Activated CD8-positive, alpha-beta memory T cell treated with anti-CD3 and anti-CD28 coated beads, Interleukin-2, amount 50 U/mL, for 24 hours (primary cell): ENCODE results near the gene SORD.
A peak's percentile ranks its signal among the peaks of the same experiment; 100 is the strongest.
"Not testable (repeated sequence)": the region's sequence is repeated elsewhere in the genome, so short reads cannot be mapped to it uniquely, and the experiment has no call there.

Source experiments
- DNase-seq: peaks from one replicate; pipeline ENCODE4 v3.0.0-alpha.2; 2020; ENCODE audit errors: extremely low read depth

Gene SORD

DNA sequence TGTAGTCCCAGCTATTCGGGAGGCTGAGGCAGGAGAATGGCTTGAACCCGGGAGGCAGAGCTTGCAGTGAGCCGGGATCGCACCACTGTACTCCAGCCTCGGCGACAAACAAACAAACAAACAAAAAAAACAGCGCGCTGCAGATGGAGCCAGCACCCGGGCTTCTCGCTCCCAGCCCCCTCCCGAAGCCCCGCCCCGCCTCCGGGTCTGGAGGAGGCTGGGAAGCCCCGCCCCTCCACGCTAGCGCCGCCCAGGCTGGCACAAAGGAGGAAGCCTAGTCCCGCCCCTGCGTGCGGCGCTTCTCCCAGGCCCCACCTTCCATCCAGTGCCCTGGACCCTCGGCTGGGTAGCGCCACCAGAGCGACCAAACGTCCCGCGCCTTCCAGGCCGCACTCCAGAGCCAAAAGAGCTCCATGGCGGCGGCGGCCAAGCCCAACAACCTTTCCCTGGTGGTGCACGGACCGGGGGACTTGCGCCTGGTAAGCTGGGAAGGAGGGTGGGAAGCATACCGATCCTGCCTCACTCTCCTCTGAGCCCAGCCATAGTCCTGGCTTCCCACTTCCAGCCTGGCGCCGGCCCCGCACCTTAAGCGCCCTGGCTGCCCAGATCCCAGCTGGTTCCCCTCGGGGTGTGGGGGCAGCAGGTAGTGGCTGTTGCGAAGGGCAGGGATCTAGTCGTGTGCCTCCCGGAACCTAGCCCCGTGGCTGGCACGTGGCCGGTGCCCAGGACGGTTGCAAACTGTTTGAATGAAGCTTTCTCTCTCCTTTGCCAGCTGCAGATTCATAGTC, at the start of gene SORD:
TSS of gene SORD (plus strand) at position 325 of the 788 bp plus-strand sequence. CDS start at position 414, 89 bp downstream.
- peak; percentile 65 for DNase-seq

DNA sequence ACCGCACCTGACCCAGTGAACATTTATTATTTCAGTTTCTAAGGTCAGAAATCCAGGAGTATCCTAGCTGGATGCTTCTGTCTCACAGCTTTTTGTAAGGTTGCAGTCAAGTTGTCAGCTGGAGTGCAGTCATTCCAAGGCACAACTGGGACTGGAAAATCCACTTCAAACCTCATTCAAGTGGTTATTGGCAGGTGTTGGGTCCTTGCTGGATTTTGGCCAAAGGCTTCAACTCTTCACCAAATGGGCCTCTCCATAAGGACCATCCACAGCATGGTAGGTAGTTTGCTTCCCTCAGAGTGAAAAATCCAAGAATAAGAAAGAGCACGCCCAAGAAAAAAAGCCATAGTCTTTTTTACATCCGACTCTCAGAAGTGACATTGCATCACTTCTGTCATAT, 46.8 kb upstream of the SORD start:
- not testable (repeated sequence) for DNase-seq

DNA sequence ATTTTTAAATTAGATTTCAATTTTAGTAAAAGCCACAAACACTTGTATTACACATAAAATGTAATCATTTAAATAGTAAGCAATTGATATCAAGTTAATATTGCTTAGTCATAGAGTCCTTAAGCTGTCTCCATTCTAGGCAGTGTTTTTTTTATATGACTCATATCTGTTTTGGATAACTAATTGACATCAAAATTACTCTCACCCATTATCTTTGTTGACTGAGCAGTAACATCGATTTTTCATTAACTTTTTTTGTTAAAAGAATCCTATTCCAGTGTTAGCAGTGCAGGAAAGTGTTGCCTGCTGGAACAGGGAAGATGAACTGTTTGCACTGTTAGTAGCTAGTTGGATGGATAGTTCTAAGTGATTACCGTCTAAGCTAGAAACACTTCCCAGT, 45.2 kb upstream of the SORD start:
- DNase-seq: not testable (repeated sequence)

DNA sequence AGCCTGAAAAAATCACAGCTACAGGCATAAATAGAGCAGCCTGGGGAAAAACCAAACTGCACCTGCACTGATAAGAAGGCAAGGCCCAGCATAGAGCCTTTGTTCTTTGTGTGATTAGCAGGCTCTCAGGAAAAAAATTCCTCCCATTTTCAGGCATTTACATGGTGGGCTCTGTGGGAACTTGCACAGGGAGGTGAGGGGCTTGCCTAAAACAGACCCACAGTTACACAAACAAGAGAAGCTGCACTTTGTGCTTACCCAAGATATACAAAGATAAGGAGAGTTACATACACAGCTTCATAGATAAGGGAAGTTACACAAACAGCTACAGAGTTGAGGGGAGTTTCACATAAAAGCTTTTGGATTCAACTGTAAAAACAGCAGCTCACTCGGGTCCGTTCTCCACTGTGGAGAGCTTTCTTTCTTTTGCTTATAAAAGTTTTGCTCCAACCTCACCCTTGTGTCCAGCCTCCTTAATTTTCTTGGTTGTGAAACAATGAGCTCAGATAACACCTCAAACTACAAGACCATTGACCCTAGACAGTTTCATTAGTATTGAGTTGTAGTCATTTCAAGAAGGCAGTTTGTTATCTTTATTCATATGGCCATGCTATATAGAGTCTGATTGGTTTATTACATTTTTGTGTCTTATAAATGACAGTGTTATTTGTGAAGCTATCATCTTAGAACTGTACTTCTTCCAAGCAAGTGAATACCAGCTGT, 43.2 kb upstream of the SORD start:
- not testable (repeated sequence) for DNase-seq

DNA sequence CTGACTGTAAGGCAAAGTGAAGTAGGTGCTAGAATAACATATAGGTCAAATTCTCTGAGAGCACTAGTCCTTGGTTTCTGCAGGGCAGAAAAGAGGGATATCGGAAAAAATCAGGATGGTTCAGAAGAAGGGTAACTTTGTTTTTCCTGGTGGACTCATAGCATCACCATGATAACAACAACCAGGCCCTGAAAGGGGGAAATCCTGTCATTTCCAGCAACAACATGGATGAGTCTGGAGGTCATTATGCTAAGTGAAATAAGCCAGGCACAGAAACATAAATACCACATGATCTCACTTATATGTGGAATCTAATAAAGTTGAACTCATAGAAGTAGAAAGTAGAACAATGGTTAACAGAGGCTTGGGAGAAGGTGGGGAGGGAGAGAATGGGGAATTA, 38.9 kb upstream of the SORD start:
- DNase-seq: not testable (repeated sequence)

DNA sequence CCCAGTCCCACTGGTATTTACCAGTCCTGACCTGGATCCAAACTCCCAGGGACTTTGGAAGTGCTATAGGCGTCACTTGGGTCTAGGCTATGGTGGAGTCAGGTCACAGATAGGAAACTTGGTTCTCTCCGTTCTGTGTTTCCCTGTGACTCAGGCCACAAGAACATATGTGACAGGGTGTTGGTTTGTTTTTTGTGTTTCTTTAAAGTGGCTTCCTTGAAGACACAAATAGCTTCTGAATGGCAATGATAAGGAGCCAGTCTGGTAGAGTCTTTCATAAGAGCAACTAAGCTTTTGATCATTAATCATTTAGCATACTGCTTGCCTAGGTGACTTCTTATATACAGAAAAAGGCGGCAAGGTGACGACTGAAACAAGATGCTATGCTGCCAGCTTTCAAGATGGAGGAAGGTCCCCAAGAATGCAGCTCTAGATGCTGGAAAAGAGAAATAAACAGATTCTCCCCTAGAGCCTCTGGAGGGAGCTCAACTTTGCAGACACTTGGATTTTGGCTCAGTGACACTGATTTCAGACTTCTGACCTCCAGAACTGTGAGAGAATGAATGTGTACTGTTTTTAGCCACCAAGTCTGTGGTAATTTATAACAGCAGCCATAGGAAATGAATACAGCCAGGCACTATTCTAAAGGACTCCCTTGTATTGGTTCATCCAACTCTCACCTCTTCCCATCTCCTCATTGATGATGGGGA, 36.5 kb upstream of the SORD start:
- not testable (repeated sequence) for DNase-seq

DNA sequence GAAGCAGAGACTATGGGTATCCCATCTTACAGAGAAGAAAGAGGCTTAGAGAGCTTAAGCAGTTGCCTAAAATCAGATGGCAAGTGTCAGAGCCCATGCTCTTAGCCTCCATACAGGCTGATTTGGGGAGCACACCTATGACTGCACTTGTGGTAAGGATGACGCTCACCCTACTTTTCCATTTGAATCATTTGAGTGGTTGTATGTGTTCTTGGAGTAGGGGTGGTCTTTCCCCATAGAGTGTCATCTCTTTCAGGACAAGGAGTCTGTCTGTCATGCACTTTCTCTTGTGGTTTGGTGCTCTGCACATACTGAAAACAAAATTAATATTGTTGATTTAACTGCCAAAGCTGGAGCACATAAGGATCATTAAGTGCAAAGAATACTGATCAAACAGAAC, 35.3 kb upstream of the SORD start:
- not testable (repeated sequence) for DNase-seq

DNA sequence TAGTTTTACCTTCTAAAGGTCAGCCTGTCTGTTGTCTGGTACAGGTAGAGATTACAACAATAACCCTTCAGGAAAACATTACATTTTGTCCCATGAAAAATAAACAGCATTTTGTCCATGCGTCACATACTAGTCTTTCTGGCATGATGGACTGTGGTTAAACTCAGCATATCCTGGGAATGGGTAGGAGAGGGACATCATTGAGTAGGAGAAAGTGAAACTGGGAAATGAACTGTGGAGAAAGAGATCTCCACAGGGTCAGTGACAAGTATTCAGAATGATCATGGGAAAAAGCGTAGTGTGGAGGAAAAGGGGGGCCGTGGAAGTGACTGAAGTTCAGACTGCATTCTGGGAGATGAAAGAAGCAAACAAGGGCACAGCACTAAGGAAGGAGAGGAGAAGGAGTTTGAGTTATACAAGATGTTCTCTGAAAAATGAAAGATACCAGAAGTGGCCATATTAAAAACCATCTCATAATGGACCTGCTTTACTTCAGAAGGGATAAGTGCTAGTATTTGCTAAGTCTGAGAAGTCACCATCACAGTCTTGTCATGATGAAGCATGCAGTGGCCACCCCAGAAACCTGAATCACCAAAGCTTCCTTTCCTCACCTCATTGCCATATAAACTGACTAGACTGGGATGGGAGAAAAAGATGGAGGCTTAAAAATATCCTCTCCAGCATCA, 34.7 kb upstream of the SORD start:
- not testable (repeated sequence) for DNase-seq

DNA sequence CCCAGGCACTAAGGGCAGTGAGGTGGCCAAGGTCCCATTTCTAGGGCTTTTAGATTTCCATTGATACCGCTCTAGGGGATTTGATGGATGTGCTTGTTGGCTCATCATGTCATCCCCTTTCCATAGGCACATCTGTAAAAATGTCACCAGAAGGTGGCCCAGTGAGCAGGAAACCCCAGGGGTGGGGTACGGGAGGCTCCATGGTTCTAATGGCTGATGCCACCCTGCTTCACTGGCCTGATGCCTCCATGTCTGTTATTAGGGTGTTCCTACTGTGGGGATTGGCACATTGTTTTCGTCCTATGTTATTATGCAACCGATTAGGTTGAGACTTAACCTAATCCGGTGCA, 34.1 kb upstream of the SORD start:
- DNase-seq: not testable (repeated sequence)

DNA sequence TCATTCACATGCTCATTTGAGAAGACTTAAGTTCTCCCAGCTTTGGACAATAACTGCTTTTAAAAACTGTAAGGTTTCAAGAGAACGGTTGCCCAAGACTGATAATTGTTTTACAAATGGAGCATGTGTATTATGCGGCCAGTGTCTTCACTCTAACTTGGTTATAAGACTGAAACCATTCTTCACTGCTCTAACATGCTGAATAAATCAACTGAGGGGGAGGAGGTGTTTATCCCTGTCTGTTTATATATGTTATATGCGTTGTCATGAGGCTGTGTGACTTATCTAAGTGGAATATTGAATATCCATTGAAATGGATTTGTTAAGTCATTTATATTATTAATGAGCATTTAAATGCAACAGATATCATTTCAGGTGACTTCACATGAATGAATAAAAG, 25.4 kb upstream of the SORD start:
- DNase-seq: not testable (repeated sequence)

DNA sequence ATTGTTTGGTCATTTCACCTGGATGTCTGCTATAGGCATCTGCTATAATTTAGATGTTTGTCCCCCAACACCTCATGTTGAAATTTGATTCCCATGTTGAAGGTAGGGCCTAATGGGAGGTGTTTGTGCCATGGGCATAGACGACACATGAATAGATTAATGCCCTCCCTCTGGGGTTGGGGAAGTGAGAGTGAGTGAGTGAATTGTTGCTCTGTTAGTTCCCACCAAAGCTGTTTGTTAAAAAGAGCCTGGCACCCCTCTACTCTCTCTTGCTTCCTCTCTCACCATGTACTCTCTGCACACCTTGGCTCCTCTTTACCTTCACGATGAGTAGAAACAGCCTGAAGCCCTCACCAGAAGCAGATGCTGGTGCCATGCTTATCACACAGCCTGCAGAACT, 23.9 kb upstream of the SORD start:
- no peak for DNase-seq

DNA sequence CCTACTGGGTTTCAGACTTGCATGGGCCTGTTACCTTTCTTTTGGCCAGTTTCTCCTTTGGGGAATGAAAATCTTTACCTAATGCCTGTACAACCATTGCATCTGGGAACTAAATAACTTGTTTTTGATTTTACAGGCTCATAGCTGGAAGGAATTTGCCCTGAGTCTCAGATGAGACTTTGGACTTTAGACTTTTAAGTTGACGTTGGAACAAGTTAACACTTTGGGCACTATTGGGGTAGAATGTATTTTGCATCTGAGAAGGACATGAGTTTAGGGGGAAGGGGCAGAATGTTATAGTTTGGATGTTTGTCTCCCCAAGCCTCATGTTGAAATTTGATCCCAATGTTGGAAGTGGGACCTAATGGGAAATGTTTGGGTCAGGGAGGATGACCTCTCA, 21.8 kb upstream of the SORD start:
- not testable (repeated sequence) for DNase-seq

DNA sequence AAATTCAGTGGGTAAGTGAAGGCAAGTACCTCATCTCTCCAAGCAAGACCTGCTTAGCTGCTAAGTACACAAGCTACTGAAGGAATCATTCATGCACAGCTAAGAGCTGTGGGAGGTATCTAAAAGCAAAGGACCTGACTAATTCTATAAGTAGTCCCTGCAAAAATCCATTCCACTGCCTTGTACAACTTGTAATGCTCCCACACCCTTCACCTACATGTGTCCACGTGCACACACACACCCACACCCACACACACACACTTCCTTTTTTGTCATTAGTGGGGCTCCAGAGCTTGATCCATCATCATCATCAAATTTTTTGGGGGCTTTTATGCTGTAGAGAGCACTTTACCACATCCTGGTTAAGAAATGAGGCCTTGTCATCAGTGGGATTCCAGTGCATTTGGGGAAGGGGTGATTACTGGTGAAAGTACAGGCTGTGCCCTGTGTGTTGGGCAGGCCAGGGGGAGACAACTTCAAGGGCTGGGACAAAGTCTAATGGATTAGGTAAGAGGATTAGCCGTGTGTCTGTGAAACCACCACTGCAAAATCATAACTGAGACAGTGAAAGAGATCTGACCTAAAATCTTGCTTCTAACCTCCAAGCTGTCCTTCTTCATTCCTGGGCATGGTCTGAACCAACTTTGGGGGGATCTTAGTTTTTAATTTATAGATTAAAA, 19.1 kb upstream of the SORD start:
- not testable (repeated sequence) for DNase-seq

DNA sequence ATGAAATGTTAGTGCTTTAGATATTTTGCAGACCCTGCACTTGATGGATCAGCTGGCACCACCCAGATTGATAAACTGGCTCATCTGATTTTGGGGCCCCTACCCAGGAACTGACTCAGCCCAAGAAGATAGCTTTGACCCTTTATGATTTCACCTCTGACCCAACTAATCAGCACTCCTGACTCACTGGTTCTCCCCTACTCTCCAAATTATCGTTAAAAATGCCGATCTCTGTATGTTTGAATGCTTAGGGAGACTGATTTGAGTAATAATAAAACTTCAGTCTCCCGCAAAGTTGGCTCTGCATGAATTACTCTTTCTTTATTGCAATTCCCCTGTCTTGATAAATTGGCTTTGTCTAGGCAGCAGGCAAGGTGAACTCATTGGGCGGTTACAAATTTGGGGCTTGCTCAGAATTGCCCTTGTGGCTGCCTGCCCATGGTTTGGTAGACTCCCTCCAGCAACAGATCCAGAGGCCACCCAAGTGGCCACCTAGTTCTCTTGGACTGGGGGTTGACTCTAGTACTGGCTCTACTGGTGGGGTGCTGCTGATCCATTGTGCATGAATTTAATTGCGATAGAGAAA, 18.3 kb upstream of the SORD start:
- not testable (repeated sequence) for DNase-seq

DNA sequence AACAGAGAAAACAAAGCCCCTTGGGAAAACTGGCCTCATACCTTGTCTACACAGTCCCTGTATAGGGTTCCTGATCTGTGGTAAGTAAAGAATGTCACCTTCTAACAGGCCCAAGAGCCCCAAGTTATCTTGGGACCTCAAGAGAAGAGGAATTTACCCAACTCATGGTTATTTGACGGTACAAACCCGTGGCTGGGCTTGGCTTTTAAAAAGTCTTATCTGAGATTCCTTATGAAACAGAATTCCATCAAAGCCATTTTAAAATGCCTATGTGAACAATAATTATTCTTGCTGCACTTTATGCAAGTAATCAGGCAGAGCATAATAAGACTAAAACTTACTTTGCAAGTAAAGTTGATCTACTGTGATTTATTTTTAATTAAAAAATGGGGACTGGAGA, 13.9 kb upstream of the SORD start:
- DNase-seq: no peak

DNA sequence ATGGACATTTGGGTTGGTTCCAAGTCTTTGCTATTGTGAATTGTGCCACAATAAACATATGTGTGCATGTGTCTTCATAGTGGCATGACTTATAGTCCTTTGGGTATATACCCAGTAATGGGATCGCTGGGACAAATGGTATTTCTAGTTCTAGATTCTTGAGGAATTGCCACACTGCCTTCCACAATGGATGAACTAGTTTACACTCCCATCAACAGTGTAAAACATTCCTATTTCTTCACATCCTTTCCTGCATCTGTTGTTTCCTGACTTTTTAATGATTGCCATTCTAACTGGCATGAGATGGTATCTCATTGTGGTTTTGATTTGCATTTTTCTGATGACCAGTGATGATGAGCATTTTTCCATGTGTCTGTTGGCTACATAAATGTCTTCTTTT, 7.9 kb upstream of the SORD start:
- not testable (repeated sequence) for DNase-seq

DNA sequence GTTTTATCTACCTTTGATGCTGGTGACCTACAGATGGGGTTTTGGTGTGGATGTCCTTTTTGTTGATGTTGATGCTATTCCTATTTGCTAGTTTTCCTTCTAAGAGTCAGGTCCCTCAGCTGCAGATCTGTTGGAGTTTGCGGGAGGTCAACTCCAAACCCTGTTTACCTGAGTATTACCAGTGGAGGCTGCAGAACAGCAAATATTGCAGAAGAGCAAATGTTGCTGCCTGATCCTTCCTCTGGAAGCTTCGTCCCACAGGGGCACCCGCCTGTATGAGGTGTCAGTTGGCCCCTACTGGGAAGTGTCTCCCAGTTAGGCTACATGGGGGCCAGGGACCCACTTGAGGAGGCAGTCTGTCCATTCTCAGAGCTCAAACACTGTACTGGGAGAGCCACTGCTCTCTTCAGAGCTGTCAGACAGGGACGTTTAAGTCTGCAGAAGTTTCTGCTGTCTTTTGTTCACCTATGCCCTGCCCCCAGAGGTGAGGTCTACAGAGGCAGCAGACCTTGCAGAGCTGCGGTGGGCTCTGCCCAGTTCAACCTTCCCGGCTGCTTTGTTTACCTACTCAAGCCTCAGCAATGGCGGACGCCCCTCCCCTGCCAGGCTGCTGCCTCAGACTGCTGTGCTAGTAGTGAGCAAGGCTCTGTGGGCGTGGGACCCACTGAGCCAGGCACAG, 2.6 kb upstream of the SORD start:
- not testable (repeated sequence) for DNase-seq

DNA sequence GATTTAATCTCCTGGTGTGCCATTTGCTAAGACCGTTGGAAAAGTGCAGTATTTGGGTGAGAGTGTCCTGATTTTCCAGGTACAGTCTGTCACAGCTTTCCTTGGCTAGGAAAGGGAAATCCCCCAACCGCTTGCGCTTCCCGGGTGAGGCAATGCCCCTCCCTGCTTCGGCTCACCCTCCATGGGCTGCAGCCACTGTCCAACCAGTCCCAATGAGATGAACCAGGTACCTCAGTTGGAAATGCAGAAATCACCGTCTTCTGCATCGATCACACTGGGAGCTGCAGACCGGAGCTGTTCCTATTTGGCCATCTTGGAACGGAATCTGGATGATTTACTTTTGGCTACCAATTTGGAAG, 2.1 kb upstream of the SORD start:
- not testable (repeated sequence) for DNase-seq

DNA sequence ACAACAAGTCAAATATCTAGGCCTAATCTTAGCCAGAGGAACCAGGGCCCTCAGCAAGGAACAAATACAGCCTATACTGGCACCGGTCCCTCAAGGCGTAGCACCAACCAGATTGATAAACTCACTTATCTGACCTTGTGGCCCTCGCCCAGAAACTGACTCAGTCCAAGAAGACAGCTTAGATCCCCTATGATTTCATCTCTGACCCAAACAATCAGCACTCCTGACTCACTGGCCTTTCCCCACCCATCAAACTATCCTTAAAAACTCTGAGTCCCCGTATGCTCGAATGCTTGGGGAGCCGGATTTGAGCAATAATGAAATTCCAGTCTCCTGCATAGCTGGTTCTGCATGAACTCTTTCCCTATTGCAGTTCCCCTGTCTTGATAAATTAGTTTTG, 1.6 kb upstream of the SORD start:
- DNase-seq: no peak

DNA sequence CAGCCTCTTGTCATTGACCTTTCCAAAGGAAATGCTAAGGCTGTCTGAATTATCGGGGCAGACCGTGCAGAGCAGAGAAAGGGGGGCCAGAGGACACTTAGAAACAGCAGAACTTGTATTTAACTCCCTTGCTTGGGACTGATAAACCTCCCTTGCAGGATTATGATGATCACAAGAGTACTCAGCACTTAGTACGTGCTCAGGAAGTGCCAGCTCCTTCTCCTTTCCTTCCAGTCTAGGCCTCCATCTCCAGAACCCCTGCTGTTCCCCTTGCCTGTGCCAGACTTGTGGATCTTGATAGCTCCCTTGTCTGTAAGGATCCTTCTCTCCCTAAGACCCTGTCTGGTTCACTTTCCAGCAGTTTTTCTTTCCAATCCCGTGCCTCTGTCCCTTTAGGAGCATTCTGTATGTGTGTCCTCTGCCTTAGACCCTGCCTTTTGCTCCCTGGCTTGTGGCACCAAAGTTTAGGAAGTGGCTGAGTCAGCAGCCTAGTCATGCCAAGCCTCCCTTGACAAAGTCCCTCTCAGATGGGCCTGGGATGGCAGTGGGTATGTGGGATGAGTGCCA, 747 bp downstream of the SORD start:
- no peak for DNase-seq
